Activated CD4-positive, alpha-beta T cell treated with anti-CD3 and anti-CD28 coated beads, Interleukin-2, amount 10 ng/mL, durations not matched to agents 24 days and 14 days (primary cell): ENCODE measurements around the gene LIPA. TPM values are rescaled to one million over a fixed set of nuclear protein-coding genes. Genes with fewer than 3 reads are reported as not detected.

Source experiments
- DNase-seq: peaks from one replicate; pipeline ENCODE4 v3.0.0; 2022
- H3K27ac Mint-ChIP-seq: one replicate; pipeline ENCODE4 v1.8.0; 2022; ENCODE audit warnings: mild to moderate bottlenecking, mixed read lengths
- H3K27me3 Mint-ChIP-seq: one replicate; pipeline ENCODE4 v1.8.0; 2022; ENCODE audit warnings: mixed read lengths
- H3K36me3 Mint-ChIP-seq: one replicate; pipeline ENCODE4 v1.8.0; 2022; ENCODE audit warnings: low read depth, mild to moderate bottlenecking, mixed read lengths
- H3K4me1 Mint-ChIP-seq: one replicate; pipeline ENCODE4 v1.8.0; 2021; ENCODE audit warnings: mixed read lengths
- H3K4me3 Mint-ChIP-seq: one replicate; pipeline ENCODE4 v1.8.0; 2022; ENCODE audit warnings: mild to moderate bottlenecking, moderate library complexity, mixed read lengths
- H3K9me3 Mint-ChIP-seq: one replicate; pipeline ENCODE4 v1.8.0; 2021; ENCODE audit warnings: mixed read lengths
- intact Hi-C: fragments of 100-400 bp; cut with micrococcal nuclease; formaldehyde crosslinking; loops from one replicate; pipeline ENCODE4 v1.15.1; 2023
- total RNA-seq: library from RNA; stranded (reverse); gene quantifications from 2 replicates; pipeline ENCODE4 v1.2.3, GENCODE V29; 2022

The LIPA gene
- total RNA-seq, 1 donor from 2014 or later = 9.1 TPM

GRCh38 chr10:89281606-89282395, 30.2 kb upstream of the LIPA start:
- Mint-ChIP-seq H3K9me3 (no peaks in the 10 kb centered on the region), H3K4me3 (no peak overlapping the region), H3K27me3 (peaks cover 39% of the 10 kb centered on the region), H3K36me3 (no peaks in the 10 kb centered on the region), H3K4me1 (no peaks in the 10 kb centered on the region), H3K27ac (no peak overlapping the region)
- no peak for DNase-seq
- intact Hi-C loops = no loop called here

DNA sequence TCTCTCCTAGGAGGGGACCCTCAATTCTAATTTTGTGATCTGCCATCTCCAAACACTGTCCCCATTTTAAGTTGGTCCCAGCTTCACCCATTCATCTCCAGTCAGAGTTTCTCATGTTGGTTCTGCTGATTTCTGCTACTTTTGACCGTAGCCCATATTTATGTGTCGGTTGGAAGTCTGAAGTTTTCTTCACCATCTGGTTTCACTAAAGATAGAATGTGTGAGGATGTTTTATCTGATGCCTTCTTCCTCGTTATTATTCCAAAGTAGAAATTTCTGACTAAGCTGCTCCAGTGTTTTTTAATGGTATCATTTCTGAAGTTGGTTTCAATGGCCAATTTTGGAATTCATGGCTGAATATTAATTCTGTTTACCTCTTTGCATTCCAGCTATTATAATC, 28.9 kb upstream of the LIPA start:
- no peak overlapping the region for H3K27ac Mint-ChIP-seq
- intact Hi-C loops = no loop called here
- no peaks in the 10 kb centered on the region for H3K9me3 Mint-ChIP-seq
- no peaks in the 10 kb centered on the region for H3K36me3 Mint-ChIP-seq
- no peak for DNase-seq
- H3K27me3 Mint-ChIP-seq = peaks cover 33% of the 10 kb centered on the region
- no peaks in the 10 kb centered on the region for H3K4me1 Mint-ChIP-seq
- H3K4me3 Mint-ChIP-seq = no peak overlapping the region

GRCh38 chr10:89279421-89279869, 27.9 kb upstream of the LIPA start:
- H3K9me3 Mint-ChIP-seq = no peaks in the 10 kb centered on the region
- no peaks in the 10 kb centered on the region for H3K36me3 Mint-ChIP-seq
- H3K27ac Mint-ChIP-seq = no peak overlapping the region
- no peak overlapping the region for H3K4me3 Mint-ChIP-seq
- no peaks in the 10 kb centered on the region for H3K4me1 Mint-ChIP-seq
- intact Hi-C loops = no loop called here
- peaks cover 32% of the 10 kb centered on the region for H3K27me3 Mint-ChIP-seq
- DNase-seq = no peak

- Mint-ChIP-seq H3K27me3 (peaks cover 32% of the 10 kb centered on the region), H3K4me1 (no peaks in the 10 kb centered on the region), H3K27ac (no peak overlapping the region), H3K36me3 (no peaks in the 10 kb centered on the region), H3K9me3 (no peaks in the 10 kb centered on the region), H3K4me3 (no peak overlapping the region)
- intact Hi-C loops = no loop called here
- no peak for DNase-seq
Measured at GRCh38 chr10:89278900-89279392, 27.4 kb upstream of the LIPA start.

DNA sequence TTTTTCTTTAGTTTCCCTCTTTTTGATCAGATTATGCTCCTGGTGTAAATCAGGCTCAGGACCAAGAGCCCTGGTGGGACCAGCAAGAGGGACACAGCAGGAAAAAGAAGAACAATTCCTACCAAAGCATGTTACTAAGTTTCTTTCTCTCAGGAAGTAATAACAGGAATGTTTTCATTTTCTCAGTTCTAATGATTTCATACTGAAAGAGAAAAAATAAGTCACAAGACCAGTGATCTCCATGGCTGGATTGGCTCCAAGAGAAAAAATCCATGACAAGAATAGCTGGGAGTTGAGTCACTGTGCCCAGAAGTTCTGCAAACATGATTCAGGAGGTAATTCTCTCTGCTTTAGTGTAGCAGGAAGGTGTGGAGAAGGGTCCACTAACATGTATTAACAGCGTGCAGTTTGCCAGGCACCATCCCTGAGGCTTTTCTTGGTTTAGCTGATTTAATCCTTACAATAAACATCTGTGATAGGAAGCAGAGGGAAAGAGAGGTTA, 26.5 kb upstream of the LIPA start:
- no peak for DNase-seq
- Mint-ChIP-seq H3K4me1 (no peaks in the 10 kb centered on the region), H3K4me3 (no peak overlapping the region), H3K36me3 (no peaks in the 10 kb centered on the region), H3K9me3 (no peaks in the 10 kb centered on the region), H3K27ac (no peak overlapping the region), H3K27me3 (peaks cover 35% of the 10 kb centered on the region)
- intact Hi-C loops = no loop called here

GRCh38 chr10:89275383-89275782, 23.8 kb upstream of the LIPA start:
- H3K4me3 Mint-ChIP-seq = no peak overlapping the region
- no peak overlapping the region for H3K27ac Mint-ChIP-seq
- intact Hi-C loops = no loop called here
- H3K9me3 Mint-ChIP-seq = peaks cover 3% of the 10 kb centered on the region
- no peaks in the 10 kb centered on the region for H3K4me1 Mint-ChIP-seq
- no peak for DNase-seq
- no peaks in the 10 kb centered on the region for H3K36me3 Mint-ChIP-seq
- peaks cover 45% of the 10 kb centered on the region for H3K27me3 Mint-ChIP-seq

GRCh38 chr10:89274928-89275327, 23.4 kb upstream of the LIPA start:
- DNase-seq = no peak
- intact Hi-C loops = no loop called here
- Mint-ChIP-seq H3K4me1 (no peaks in the 10 kb centered on the region), H3K9me3 (peaks cover 3% of the 10 kb centered on the region), H3K36me3 (no peaks in the 10 kb centered on the region), H3K27ac (no peak overlapping the region), H3K27me3 (peaks cover 45% of the 10 kb centered on the region), H3K4me3 (no peak overlapping the region)

- Mint-ChIP-seq H3K4me3 (no peak overlapping the region), H3K27me3 (peaks cover 43% of the 10 kb centered on the region), H3K9me3 (peaks cover 3% of the 10 kb centered on the region), H3K4me1 (no peaks in the 10 kb centered on the region), H3K36me3 (no peaks in the 10 kb centered on the region), H3K27ac (no peak overlapping the region)
- intact Hi-C loops = no loop called here
- DNase-seq = no peak
Measured at GRCh38 chr10:89273680-89274079, 22.1 kb upstream of the LIPA start.

- intact Hi-C loops = no loop called here
- Mint-ChIP-seq H3K27ac (no peak overlapping the region), H3K4me1 (no peaks in the 10 kb centered on the region), H3K4me3 (no peak overlapping the region), H3K27me3 (peaks cover 36% of the 10 kb centered on the region), H3K9me3 (peaks cover 3% of the 10 kb centered on the region), H3K36me3 (no peaks in the 10 kb centered on the region)
- no peak for DNase-seq
Measured at GRCh38 chr10:89271532-89271931, 20.0 kb upstream of the LIPA start.

DNA sequence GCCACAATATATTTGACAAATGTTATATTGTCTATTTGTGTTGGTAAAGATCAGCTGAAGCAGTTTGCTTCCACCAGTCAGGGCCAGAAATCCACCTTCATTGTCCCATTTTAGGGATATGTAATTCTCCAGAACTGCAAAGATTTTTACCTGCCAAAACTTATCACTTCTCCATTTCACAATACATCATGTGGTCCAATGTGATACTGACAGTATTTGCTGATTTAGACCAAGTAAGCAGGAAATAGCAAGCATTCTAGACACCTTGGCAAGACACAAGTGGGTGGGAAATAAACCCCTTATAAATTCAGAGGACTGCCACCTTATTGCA, 18.5 kb upstream of the LIPA start:
- DNase-seq = no peak
- Mint-ChIP-seq H3K36me3 (no peaks in the 10 kb centered on the region), H3K4me1 (no peaks in the 10 kb centered on the region), H3K9me3 (peaks cover 3% of the 10 kb centered on the region), H3K27me3 (peaks cover 34% of the 10 kb centered on the region), H3K27ac (no peak overlapping the region), H3K4me3 (no peak overlapping the region)
- intact Hi-C loops = no loop called here

DNA sequence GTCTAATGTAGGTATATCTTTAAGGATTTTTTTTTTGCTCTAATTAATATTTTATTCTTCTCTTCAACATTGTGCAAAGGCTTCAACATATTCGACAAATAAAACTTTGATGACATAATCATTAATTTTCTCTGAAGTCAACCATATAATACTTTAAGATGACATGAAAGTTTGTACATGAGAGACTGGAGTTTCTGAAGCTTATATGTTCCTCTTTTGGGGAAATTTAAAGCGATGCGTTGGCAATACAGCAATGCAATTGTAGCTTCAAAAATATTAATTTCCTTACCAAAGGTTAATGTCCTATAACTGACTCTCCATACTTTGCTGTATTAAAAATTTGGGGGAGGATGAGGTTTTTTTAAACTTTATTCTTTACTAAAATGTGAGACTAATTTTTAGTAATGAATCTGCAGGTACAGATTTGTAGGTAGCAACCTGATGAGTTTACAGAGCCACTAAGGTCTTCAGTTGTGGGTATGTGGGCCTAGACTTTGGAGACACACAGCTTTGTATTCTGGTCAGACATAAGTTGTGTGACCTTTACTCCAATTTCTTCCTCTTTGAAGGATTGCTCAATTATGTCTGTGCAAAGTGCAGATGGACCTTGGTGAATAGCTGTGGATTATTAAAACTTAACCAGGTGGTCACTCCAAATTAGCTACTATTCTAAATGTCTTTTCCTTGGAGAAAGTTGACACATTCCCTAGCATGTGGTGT, 18.0 kb upstream of the LIPA start:
- no peak overlapping the region for H3K27ac Mint-ChIP-seq
- H3K4me3 Mint-ChIP-seq = no peak overlapping the region
- peaks cover 29% of the 10 kb centered on the region for H3K27me3 Mint-ChIP-seq
- H3K36me3 Mint-ChIP-seq = no peaks in the 10 kb centered on the region
- intact Hi-C loops = no loop called here
- H3K9me3 Mint-ChIP-seq = peaks cover 3% of the 10 kb centered on the region
- DNase-seq = no peak
- no peaks in the 10 kb centered on the region for H3K4me1 Mint-ChIP-seq

GRCh38 chr10:89266721-89267453, 15.3 kb upstream of the LIPA start:
- H3K36me3 Mint-ChIP-seq = no peaks in the 10 kb centered on the region
- peaks cover 12% of the 10 kb centered on the region for H3K27me3 Mint-ChIP-seq
- intact Hi-C loops = no loop called here
- H3K4me1 Mint-ChIP-seq = no peaks in the 10 kb centered on the region
- H3K4me3 Mint-ChIP-seq = no peak overlapping the region
- no peak for DNase-seq
- H3K27ac Mint-ChIP-seq = no peak overlapping the region
- no peaks in the 10 kb centered on the region for H3K9me3 Mint-ChIP-seq

GRCh38 chr10:89263531-89263930, 12.0 kb upstream of the LIPA start:
- no peaks in the 10 kb centered on the region for H3K36me3 Mint-ChIP-seq
- peak overlapping the region; percentile 30 for H3K27ac Mint-ChIP-seq
- peaks cover 18% of the 10 kb centered on the region for H3K27me3 Mint-ChIP-seq
- H3K4me3 Mint-ChIP-seq = no peak overlapping the region
- intact Hi-C loops = no loop called here
- DNase-seq = no peak
- H3K4me1 Mint-ChIP-seq = peaks cover 5% of the 10 kb centered on the region
- no peaks in the 10 kb centered on the region for H3K9me3 Mint-ChIP-seq

DNA sequence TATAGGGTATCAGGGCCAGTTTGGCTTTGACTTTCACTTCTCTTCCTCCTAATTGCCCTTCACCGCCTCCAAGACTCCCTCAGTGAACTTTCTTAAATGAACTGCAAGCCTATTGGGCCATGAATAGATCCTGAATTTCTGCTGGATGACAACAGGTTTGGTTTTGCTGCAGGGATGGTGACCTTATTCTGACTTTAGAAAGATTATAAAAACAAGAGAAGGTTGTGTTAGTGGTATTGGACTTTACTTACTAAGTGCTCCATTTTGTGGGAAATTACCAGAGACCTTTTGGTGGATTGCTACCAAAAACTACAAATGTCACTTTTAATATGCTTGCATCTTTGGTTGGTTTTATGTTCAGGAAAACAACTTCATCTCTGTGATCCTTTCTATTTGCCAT, 11.5 kb upstream of the LIPA start:
- intact Hi-C loops = no loop called here
- Mint-ChIP-seq H3K27me3 (peaks cover 20% of the 10 kb centered on the region), H3K4me3 (no peak overlapping the region), H3K36me3 (no peaks in the 10 kb centered on the region), H3K4me1 (peaks cover 5% of the 10 kb centered on the region), H3K27ac (no peak overlapping the region), H3K9me3 (no peaks in the 10 kb centered on the region)
- DNase-seq = no peak
